ENCODE measurements around the gene DTWD1.
"Not testable (repeated sequence)": the region's sequence is repeated elsewhere in the genome, so short reads cannot be mapped to it uniquely, and the experiment has no call there.

- TF ChIP-seq, protein P1, sequence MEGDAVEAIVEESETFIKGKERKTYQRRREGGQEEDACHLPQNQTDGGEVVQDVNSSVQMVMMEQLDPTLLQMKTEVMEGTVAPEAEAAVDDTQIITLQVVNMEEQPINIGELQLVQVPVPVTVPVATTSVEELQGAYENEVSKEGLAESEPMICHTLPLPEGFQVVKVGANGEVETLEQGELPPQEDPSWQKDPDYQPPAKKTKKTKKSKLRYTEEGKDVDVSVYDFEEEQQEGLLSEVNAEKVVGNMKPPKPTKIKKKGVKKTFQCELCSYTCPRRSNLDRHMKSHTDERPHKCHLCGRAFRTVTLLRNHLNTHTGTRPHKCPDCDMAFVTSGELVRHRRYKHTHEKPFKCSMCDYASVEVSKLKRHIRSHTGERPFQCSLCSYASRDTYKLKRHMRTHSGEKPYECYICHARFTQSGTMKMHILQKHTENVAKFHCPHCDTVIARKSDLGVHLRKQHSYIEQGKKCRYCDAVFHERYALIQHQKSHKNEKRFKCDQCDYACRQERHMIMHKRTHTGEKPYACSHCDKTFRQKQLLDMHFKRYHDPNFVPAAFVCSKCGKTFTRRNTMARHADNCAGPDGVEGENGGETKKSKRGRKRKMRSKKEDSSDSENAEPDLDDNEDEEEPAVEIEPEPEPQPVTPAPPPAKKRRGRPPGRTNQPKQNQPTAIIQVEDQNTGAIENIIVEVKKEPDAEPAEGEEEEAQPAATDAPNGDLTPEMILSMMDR (IDR thresholded peaks at IDR 0.05; ENCODE audit: low read length), result not testable (repeated sequence)
- not testable (repeated sequence) for TF ChIP-seq EZH2phosphoT487 (IDR thresholded peaks at IDR 0.05; ENCODE audit: low read length)
These were observed 28.0 kb upstream of the DTWD1 start for GRCh38 chr15:49592829-49593316.
